Activated naive CD8-positive, alpha-beta T cell treated with anti-CD3 and anti-CD28 coated beads, Interleukin-2, amount 10 ng/mL, durations not matched to agents 7 days and 5 days (primary cell): Measurements from ENCODE around the gene BRSK1. TPM values are rescaled to one million over a fixed set of nuclear protein-coding genes. Genes with fewer than 3 reads are reported as not detected.

Experiments
- ATAC-seq: fragments of 150-1000 bp; cut with Tn5 transposase; one replicate; pipeline ENCODE4 v1.10.0; 2021; ENCODE audit warnings: low read depth, moderate library complexity
- POLR2A ChIA-PET: fragments of 350-600 bp; sonication (Branson Sonifier 250); formaldehyde crosslinking; loops from one replicate; lab custom pipeline; 2021; ENCODE audit warnings: antibody characterized with exemption; lab: Charles Lee
- DNase-seq: peaks from one replicate; pipeline ENCODE4 v3.0.0; 2021
- H3K27ac Mint-ChIP-seq: one replicate; pipeline ENCODE4 v1.8.0; 2022; ENCODE audit warnings: mild to moderate bottlenecking, mixed read lengths
- H3K27me3 Mint-ChIP-seq: one replicate; pipeline ENCODE4 v1.8.0; 2022; ENCODE audit warnings: mild to moderate bottlenecking, moderate library complexity, mixed read lengths
- H3K36me3 Mint-ChIP-seq: one replicate; pipeline ENCODE4 v1.8.0; 2021; ENCODE audit warnings: mild to moderate bottlenecking, mixed read lengths
- H3K4me1 Mint-ChIP-seq: one replicate; pipeline ENCODE4 v1.8.0; 2021; ENCODE audit warnings: mixed read lengths
- H3K4me3 Mint-ChIP-seq: one replicate; pipeline ENCODE4 v1.8.0; 2022; ENCODE audit warnings: mild to moderate bottlenecking, moderate library complexity, mixed read lengths
- H3K9me3 Mint-ChIP-seq: one replicate; pipeline ENCODE4 v1.8.0; 2021; ENCODE audit warnings: mixed read lengths
- total RNA-seq, 2 experiments: library from RNA; stranded (reverse); gene quantifications; one replicate each; pipeline ENCODE4 v1.2.3, GENCODE V29; 2021

BRSK1 gene
- total RNA-seq, 2 experiments from 2014 or later: 9.0 TPM

DNA sequence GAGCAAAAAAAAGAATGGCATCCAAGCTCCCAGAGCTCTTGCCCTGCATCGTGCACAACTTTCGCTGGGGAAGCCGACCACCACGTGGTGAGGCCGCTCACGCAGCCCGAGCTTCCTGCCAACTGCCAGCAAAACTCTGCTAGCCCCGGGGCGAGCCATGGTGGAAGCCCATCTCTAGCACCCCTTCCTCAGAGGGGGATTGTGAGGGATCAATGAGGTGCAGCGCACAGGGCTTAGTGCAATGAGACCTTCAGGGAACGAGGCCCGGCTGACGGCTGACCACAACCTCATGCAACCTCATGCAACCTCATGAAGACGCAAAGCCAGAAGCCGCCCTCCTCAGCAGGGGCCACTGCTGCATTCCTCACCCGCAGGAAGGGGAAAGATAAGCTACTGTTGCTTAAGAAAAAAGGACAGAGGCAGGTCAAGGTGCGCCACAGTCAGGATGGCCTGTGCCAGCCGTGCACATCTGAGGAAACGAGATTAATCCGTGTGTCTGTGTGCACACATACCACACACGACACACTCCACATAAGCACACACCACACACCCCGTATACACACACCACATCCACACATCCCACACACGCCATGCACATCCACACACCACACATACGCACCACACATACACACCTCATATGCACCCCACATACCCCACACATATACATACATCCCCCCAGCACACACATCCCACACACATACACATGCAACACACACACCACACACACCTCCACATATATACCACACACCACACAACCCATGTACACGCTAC is 13.4 kb upstream of the BRSK1 start:
- Mint-ChIP-seq H3K4me1 (peaks cover 9% of the 10 kb centered on the region), H3K27me3 (no peaks in the 10 kb centered on the region), H3K9me3 (peaks cover 7% of the 10 kb centered on the region), H3K4me3 (no peak overlapping the region), H3K36me3 (peaks cover 14% of the 10 kb centered on the region), H3K27ac (no peak overlapping the region)
- DNase-seq (no peak), ATAC-seq (no peak)
- POLR2A ChIA-PET: no interaction called here

DNA sequence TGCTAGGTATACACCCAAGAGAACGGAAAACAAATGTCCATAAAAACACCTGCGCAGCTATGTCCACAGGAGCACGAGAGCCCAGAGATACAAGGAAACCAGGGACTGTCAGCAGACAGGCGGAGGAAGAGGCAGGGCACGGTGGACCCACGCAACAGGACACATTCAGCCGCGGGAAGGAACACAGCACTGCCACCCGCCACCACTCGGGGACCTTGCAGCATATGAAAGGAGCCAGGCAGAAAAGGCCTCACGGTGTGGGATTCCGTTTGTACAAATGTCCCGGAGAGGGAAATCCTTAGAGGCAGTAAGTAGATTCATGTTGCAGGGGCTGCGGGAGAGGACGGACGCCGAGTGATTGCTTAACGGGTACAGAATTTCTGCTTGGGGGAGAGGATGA is 11.7 kb upstream of the BRSK1 start:
- Mint-ChIP-seq H3K27ac (no peak overlapping the region), H3K9me3 (no peaks in the 10 kb centered on the region), H3K4me1 (peaks cover 10% of the 10 kb centered on the region), H3K27me3 (no peaks in the 10 kb centered on the region), H3K36me3 (peaks cover 7% of the 10 kb centered on the region), H3K4me3 (no peak overlapping the region)
- ATAC-seq (no peak), DNase-seq (no peak)
- POLR2A ChIA-PET: interaction anchor here (0.7 kb wide), 1 partner anchor 67 kb away, joined by 3 read pairs; no protein-coding TSS in a partner anchor

GRCh38 chr19:55273978-55274707 is 9.7 kb upstream of the BRSK1 start:
- Mint-ChIP-seq H3K4me3 (no peak overlapping the region), H3K4me1 (peaks cover 12% of the 10 kb centered on the region), H3K27me3 (no peaks in the 10 kb centered on the region), H3K36me3 (peaks cover 6% of the 10 kb centered on the region), H3K27ac (no peak overlapping the region), H3K9me3 (no peaks in the 10 kb centered on the region)
- DNase-seq (no peak), ATAC-seq (no peak)
- POLR2A ChIA-PET: interaction anchor here (7.7 kb wide), 1 partner anchor 17 kb away, joined by 120 read pairs; the partner anchor contains the start of gene PPP6R1

GRCh38 chr19:55275851-55276719 is 7.7 kb upstream of the BRSK1 start:
- Mint-ChIP-seq H3K4me3 (no peak overlapping the region), H3K9me3 (no peaks in the 10 kb centered on the region), H3K36me3 (peaks cover 2% of the 10 kb centered on the region), H3K27me3 (no peaks in the 10 kb centered on the region), H3K4me1 (peaks cover 20% of the 10 kb centered on the region), H3K27ac (no peak overlapping the region)
- DNase-seq (no peak), ATAC-seq (no peak)
- POLR2A ChIA-PET: interaction anchor here (1.1 to 7.7 kb wide), 3 partner anchors 13 to 130 kb away, joined by 3 to 120 read pairs (median 3); partner anchors contain the start of gene PPP6R1

DNA sequence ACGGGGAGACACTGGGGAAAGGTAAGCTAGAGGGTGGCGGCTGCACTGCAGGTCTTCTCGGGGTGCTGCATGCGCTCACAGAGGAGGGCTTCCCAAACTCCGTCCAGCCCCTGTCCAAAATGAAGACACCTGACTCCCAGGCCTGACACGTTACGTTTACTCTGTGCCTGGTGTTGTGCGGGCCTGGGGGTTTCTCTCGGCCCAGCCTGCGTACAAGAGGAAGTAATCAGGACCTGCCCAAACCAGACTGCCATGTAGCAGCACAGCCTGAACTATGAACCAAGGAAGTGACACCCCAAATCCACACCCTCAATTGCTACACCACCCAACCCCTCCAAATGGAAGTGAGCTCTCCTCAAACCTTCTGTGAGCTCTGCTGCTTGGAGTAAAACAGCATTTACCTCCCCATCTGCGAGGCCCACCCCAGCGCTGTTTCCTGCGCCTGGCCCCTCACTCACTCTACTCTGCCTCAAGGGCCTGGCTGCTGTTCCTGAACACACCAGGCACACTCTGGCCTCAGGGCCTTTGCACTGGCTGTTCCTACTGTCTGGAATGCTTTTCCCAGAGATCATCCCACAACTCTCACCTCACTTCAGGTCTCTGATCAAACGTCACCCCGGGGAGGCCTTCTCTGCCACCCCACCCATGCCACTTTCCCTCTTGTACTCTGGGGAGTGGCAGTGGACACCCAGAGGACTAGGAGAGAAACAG is 6.9 kb upstream of the BRSK1 start:
- peaks cover 24% of the 10 kb centered on the region for H3K4me1 Mint-ChIP-seq

GRCh38 chr19:55277494-55277893 is 6.3 kb upstream of the BRSK1 start:
- no peaks in the 10 kb centered on the region for H3K9me3 Mint-ChIP-seq
- POLR2A ChIA-PET: interaction anchor here (0.7 to 7.7 kb wide), 3 partner anchors 21 to 199 kb away, joined by 3 to 120 read pairs (median 3); partner anchors contain the start of genes PPP6R1 and ZNF628
- peaks cover 2% of the 10 kb centered on the region for H3K36me3 Mint-ChIP-seq
- no peak overlapping the region for H3K4me3 Mint-ChIP-seq
- ATAC-seq (no peak), DNase-seq (no peak)
- no peak overlapping the region for H3K27ac Mint-ChIP-seq
- H3K27me3 Mint-ChIP-seq: no peaks in the 10 kb centered on the region
- H3K4me1 Mint-ChIP-seq: peaks cover 24% of the 10 kb centered on the region

More for the DNA sequence above, 6.9 kb upstream of the BRSK1 start:
- peak overlapping the region; percentile 40 for H3K27ac Mint-ChIP-seq
- no peak for DNase-seq
- H3K36me3 Mint-ChIP-seq: peaks cover 2% of the 10 kb centered on the region
- no peaks in the 10 kb centered on the region for H3K27me3 Mint-ChIP-seq
- ATAC-seq: no peak
- no peak overlapping the region for H3K4me3 Mint-ChIP-seq
- POLR2A ChIA-PET: interaction anchor here (0.7 to 7.7 kb wide), 4 partner anchors 14 to 199 kb away, joined by 3 to 120 read pairs (median 3); partner anchors contain the start of genes PPP6R1 and ZNF628
- H3K9me3 Mint-ChIP-seq: no peaks in the 10 kb centered on the region

GRCh38 chr19:55278391-55279135 is 5.2 kb upstream of the BRSK1 start:
- peaks cover 2% of the 10 kb centered on the region for H3K36me3 Mint-ChIP-seq
- H3K4me1 Mint-ChIP-seq: peaks cover 27% of the 10 kb centered on the region
- no peak overlapping the region for H3K27ac Mint-ChIP-seq
- peaks cover 8% of the 10 kb centered on the region for H3K27me3 Mint-ChIP-seq
- DNase-seq (no peak), ATAC-seq (no peak)
- no peaks in the 10 kb centered on the region for H3K9me3 Mint-ChIP-seq
- POLR2A ChIA-PET: interaction anchor here (7.7 kb wide), 1 partner anchor 22 kb away, joined by 120 read pairs; the partner anchor contains the start of gene PPP6R1
- peak overlapping the region; percentile 99 for H3K4me3 Mint-ChIP-seq

GRCh38 chr19:55279340-55279739 is 4.5 kb upstream of the BRSK1 start:
- H3K9me3 Mint-ChIP-seq: no peaks in the 10 kb centered on the region
- DNase-seq: no peak
- peaks cover 9% of the 10 kb centered on the region for H3K27me3 Mint-ChIP-seq
- H3K27ac Mint-ChIP-seq: peak overlapping the region; percentile 98
- ATAC-seq: no peak
- peak overlapping the region; percentile 99 for H3K4me3 Mint-ChIP-seq
- H3K36me3 Mint-ChIP-seq: peaks cover 2% of the 10 kb centered on the region
- POLR2A ChIA-PET: interaction anchor here (1.2 to 7.7 kb wide), 5 partner anchors 22 to 320 kb away, joined by 3 to 120 read pairs (median 10); partner anchors contain the start of genes FIZ1, KMT5C, PPP6R1 and UBE2S
- H3K4me1 Mint-ChIP-seq: peaks cover 28% of the 10 kb centered on the region

- no peaks in the 10 kb centered on the region for H3K9me3 Mint-ChIP-seq
- H3K4me1 Mint-ChIP-seq: peaks cover 28% of the 10 kb centered on the region
- POLR2A ChIA-PET: interaction anchor here (0.7 to 7.7 kb wide), 9 partner anchors 12 to 1089 kb away, joined by 3 to 120 read pairs (median 8); partner anchors contain the start of genes FIZ1, KMT5C, PPP6R1 and TMEM238
- peaks cover 2% of the 10 kb centered on the region for H3K36me3 Mint-ChIP-seq
- DNase-seq (peak; percentile 99), ATAC-seq (peak; percentile 87)
- peak within 1 kb of the TSS; percentile 98 for H3K27ac Mint-ChIP-seq
- peaks cover 9% of the 10 kb centered on the region for H3K27me3 Mint-ChIP-seq
- H3K4me3 Mint-ChIP-seq: peak within 1 kb of the TSS; percentile 99
Measured at GRCh38 chr19:55279770-55280643, 3.8 kb upstream of the BRSK1 start, which contains the start of gene HSPBP1. HSPBP1 (minus strand) TSS chr19:55280110; CDS start chr19:55279608, 502 bp downstream.

- POLR2A ChIA-PET: interaction anchor here (2.0 kb wide), 1 partner anchor 25 kb away, joined by 11 read pairs; the partner anchor contains the start of gene PPP6R1
- peaks cover 11% of the 10 kb centered on the region for H3K27me3 Mint-ChIP-seq
- ATAC-seq (no peak), DNase-seq (no peak)
- peak overlapping the region; percentile 28 for H3K27ac Mint-ChIP-seq
- peak overlapping the region; percentile 37 for H3K4me3 Mint-ChIP-seq
- H3K4me1 Mint-ChIP-seq: peaks cover 21% of the 10 kb centered on the region
- H3K9me3 Mint-ChIP-seq: no peaks in the 10 kb centered on the region
- H3K36me3 Mint-ChIP-seq: no peaks in the 10 kb centered on the region
Measured at GRCh38 chr19:55284405-55285058, 735 bp downstream of the BRSK1 start.
